Esophagus squamous epithelium (tissue), 5 donors: Measurements from ENCODE around the gene SLC6A9. TPM values are rescaled to one million over a fixed set of nuclear protein-coding genes. Genes with fewer than 3 reads are reported as not detected.
A peak's percentile ranks its signal among the peaks of the same experiment; 100 is the strongest.

Experiments
- DNase-seq: peaks from one replicate; lab custom pipeline; 2025; lab: John Stamatoyannopoulos, UW
- H3K27ac ChIP-seq, 4 donors: fragments of 200-600 bp; sonication (generic); one replicate each; pipeline ENCODE4 v1.5.1; 2016 to 2019; ENCODE audit warnings: mild to moderate bottlenecking in 1 of 4
- H3K27me3 ChIP-seq, 4 donors: fragments of 200-600 bp; sonication (generic); 1 replicate in 3 of 4; 2 replicates in 1 of 4; pipeline versions ENCODE4 v1.5.1 to v1.6.0; 2017 to 2021; ENCODE audit warnings: antibody characterized with exemption in 1 of 4
- H3K36me3 ChIP-seq, 3 donors: fragments of 200-600 bp; sonication (generic); one replicate each; pipeline ENCODE4 v1.5.1; 2016 to 2019
- H3K4me1 ChIP-seq, 3 donors: fragments of 200-600 bp; sonication (generic); one replicate each; pipeline ENCODE4 v1.5.1; 2017 to 2019
- H3K4me3 ChIP-seq, 4 donors: fragments of 200-600 bp; sonication (generic); 1 replicate in 3 of 4; 2 replicates in 1 of 4; pipeline ENCODE4 v1.5.1; 2016 to 2019; ENCODE audit warnings: mild to moderate bottlenecking in 2 of 4, moderate library complexity in 1 of 4
- H3K9me3 ChIP-seq, 3 donors: fragments of 200-600 bp; sonication (generic); one replicate each; pipeline ENCODE4 v1.5.1; 2016 to 2019
- CTCF ChIP-seq, 6 experiments: fragments of 450-650 bp in 4 of 6; fragments of 200-600 bp in 2 of 6; sonication (generic) in 2 of 6; IDR thresholded peaks; one replicate each; pipeline ENCODE4 v1.5.1; 2016 to 2019; ENCODE audit warnings: antibody characterized with exemption in 6 of 6, mild to moderate bottlenecking in 4 of 6, moderate library complexity in 4 of 6
- POLR2A ChIP-seq, 4 donors: fragments of 450-650 bp; IDR thresholded peaks; one replicate each; pipeline ENCODE4 v1.6.1; 2017; ENCODE audit warnings: antibody characterized with exemption in 4 of 4, mild to moderate bottlenecking in 4 of 4, moderate library complexity in 3 of 4
- WGBS, 2 donors: methylation state at CpG; one replicate each; pipeline ENCODE4 v1.1.5; 2018; 5-methylcytosine and 5-hydroxymethylcytosine counted together
- intact Hi-C: fragments of 100-400 bp; cut with DNase I; formaldehyde crosslinking; loops from one replicate; pipeline ENCODE4 v1.15.0; 2022
- total RNA-seq, 4 donors: library from RNA; depleted of rRNA; stranded (reverse); fragments of >200 nt; gene quantifications; one replicate each; pipeline ENCODE4 v1.1.0, GENCODE V29; 2016
- donor health status: DM: yes; HTN: yes; CAD: no.

The SLC6A9 gene
- total RNA-seq, 4 donors from 2014 or later = 10.4 to 40.0 (median 23.2) TPM

GRCh38 chr1:43975249-43975961 is 55.9 kb downstream of the SLC6A9 start:
- H3K36me3 ChIP-seq = peaks cover 12 to 48% (median 20%) of the 10 kb centered on the region in 3 donors
- peaks cover 48 to 74% (median 53%) of the 10 kb centered on the region in 3 donors for H3K4me1 ChIP-seq
- peak overlapping the region; percentile 62 to 99 (median 86) for H3K4me3 ChIP-seq
- no peaks in the 10 kb centered on the region for H3K27me3 ChIP-seq
- peak overlapping the region; percentile 89 to 98 (median 96) for H3K27ac ChIP-seq
- 1 to 2% methylated on average over 15 to 17 of the region's 34 CpGs for WGBS, 2 donors
- TF ChIP-seq CTCF (IDR thresholded peaks at IDR 0.05) (peak in 1 of 6 experiments; percentile 0), POLR2A (IDR thresholded peaks at IDR 0.05) (no peak)
- no peaks in the 10 kb centered on the region for H3K9me3 ChIP-seq
- intact Hi-C loops = no loop called here
- DNase-seq = no peak

- TF ChIP-seq POLR2A (IDR thresholded peaks at IDR 0.05) (peak in 3 of 4 donors; percentile 80 to 96 (median 87)), CTCF (IDR thresholded peaks at IDR 0.05) (peak in 4 of 6 experiments; percentile 7 to 51 (median 36))
- Histone ChIP-seq H3K9me3 (no peaks in the 10 kb centered on the region), H3K4me1 (peaks cover 43 to 71% (median 48%) of the 10 kb centered on the region in 3 donors), H3K27ac (peak within 1 kb of the TSS; percentile 89 to 98 (median 96)), H3K36me3 (peaks cover 12 to 48% (median 20%) of the 10 kb centered on the region in 3 donors), H3K27me3 (no peaks in the 10 kb centered on the region), H3K4me3 (peak within 1 kb of the TSS; percentile 62 to 99 (median 86))
- 1% methylated on average over 28 to 46 of the region's 93 CpGs for WGBS, 2 donors
- intact Hi-C loops = no loop called here
- peak; percentile 78 for DNase-seq
Observed at GRCh38 chr1:43974443-43975248, 56.6 kb downstream of the SLC6A9 start, which contains the start of gene ATP6V0B. TSS of gene ATP6V0B (plus strand) at chr1:43974960. CDS start at chr1:43975041, 81 bp downstream.

DNA sequence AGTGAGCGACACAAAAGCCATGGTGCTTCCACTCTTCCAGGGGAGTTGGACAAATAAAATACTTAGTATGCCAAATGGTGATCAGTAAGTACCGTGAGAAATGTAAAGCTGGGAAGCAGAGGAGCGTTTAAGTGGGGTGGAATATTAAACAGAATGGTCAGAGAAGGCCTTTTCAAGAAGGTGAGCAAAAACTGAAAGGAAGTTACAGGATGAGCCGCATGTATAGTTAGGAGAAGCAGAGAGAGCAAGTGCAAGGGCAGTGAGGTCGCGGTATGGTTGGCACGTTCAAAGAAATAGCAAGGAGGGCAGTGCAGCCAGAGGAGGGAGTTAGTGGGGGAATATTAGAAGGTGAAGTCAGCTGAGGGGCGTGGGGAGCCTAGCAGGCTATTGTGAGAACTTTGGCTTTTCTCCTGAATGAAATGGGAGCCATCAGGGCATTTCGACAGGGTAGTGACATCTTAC is 57.2 kb downstream of the SLC6A9 start:
- Histone ChIP-seq H3K4me1 (peaks cover 40 to 72% (median 47%) of the 10 kb centered on the region in 3 donors), H3K27me3 (no peaks in the 10 kb centered on the region), H3K9me3 (no peaks in the 10 kb centered on the region), H3K27ac (peak overlapping the region; percentile 89 to 98 (median 96)), H3K4me3 (peak overlapping the region; percentile 62 to 99 (median 86)), H3K36me3 (peaks cover 12 to 48% (median 20%) of the 10 kb centered on the region in 3 donors)
- WGBS, 2 donors = 29 to 31% methylated on average over 9 of the region's 9 CpGs
- no peak for TF ChIP-seq POLR2A (IDR thresholded peaks at IDR 0.05)
- TF ChIP-seq CTCF (IDR thresholded peaks at IDR 0.05) = no peak
- no peak for DNase-seq
- intact Hi-C loops = no loop called here

DNA sequence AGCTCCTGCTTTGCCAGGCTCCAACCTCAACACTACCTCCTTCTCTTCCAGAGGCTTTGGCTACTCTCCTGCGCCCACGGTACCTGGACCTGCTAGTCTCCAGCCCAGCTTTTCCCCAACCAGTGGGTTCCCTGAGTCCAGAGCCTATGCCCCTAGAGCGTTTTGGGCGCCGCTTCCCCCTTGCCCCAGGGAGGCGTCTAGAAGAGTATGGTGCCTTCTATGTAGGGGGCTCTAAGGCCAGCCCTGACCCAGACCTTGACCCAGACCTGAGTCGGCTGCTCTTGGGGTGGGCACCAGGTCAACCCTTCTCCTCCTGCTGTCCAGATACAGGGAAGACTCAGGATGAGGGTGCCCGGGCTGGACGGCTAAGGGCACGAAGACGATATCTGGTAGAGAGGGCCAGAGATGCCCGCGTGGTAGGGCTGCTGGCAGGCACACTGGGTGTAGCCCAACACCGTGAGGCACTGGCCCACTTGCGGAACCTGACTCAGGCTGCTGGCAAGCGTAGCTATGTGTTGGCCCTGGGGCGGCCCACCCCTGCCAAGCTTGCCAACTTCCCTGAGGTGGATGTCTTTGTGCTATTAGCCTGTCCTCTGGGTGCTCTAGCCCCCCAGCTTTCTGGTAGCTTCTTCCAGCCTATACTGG is 59.8 kb downstream of the SLC6A9 start:
- Histone ChIP-seq H3K9me3 (no peaks in the 10 kb centered on the region), H3K27ac (no peak overlapping the region), H3K4me1 (peaks cover 26 to 48% (median 30%) of the 10 kb centered on the region in 3 donors), H3K27me3 (no peaks in the 10 kb centered on the region), H3K36me3 (peaks cover 1 to 43% (median 7%) of the 10 kb centered on the region in 3 donors), H3K4me3 (no peak overlapping the region)
- no peak for DNase-seq
- intact Hi-C loops = no loop called here
- no peak for TF ChIP-seq POLR2A (IDR thresholded peaks at IDR 0.05)
- no peak for TF ChIP-seq CTCF (IDR thresholded peaks at IDR 0.05)
- 85 to 100% methylated on average over 3 to 11 of the region's 17 CpGs for WGBS, 2 donors
